Prostate gland (tissue), 2 donors: ENCODE results near the gene WBP1. TPM values are rescaled to one million over a fixed set of nuclear protein-coding genes. Genes with fewer than 3 reads are reported as not detected.

Source experiments
- DNase-seq: peaks from one replicate; pipeline ENCODE4 v3.0.0-alpha.2; 2019; ENCODE audit warnings: low spot score
- H3K27ac ChIP-seq, 2 donors: fragments of 200-600 bp; sonication (generic); 2 replicates each; pipeline ENCODE4 v1.5.1; 2017 to 2019
- H3K27me3 ChIP-seq: fragments of 200-600 bp; sonication (generic); replicated peaks from 2 replicates; pipeline ENCODE4 v1.5.1; 2019; ENCODE audit not compliant: insufficient read depth
- H3K36me3 ChIP-seq, 2 donors: fragments of 200-600 bp; sonication (generic); 1 replicate in 1 of 2; 2 replicates in 1 of 2; pipeline versions ENCODE4 v1.5.1 to v1.8.1; 2017 to 2019
- H3K4me1 ChIP-seq: fragments of 200-600 bp; sonication (generic); replicated peaks from 2 replicates; pipeline ENCODE4 v1.5.1; 2019
- H3K4me3 ChIP-seq, 2 donors: fragments of 200-600 bp; sonication (generic); 2 replicates each; pipeline ENCODE4 v1.5.1; 2017 to 2019
- H3K9me3 ChIP-seq: fragments of 200-600 bp; sonication (generic); 2 replicates; pipeline ENCODE4 v1.5.1; 2017
- CTCF ChIP-seq, 4 experiments: fragments of 200-600 bp in 2 of 4; fragments of 450-650 bp in 2 of 4; sonication (generic) in 2 of 4; IDR thresholded peaks; 1 replicate in 3 of 4; 2 replicates in 1 of 4; pipeline ENCODE4 v1.5.1; 2016 to 2019; ENCODE audit warnings: antibody characterized with exemption in 4 of 4, mild to moderate bottlenecking in 2 of 4, moderate library complexity in 2 of 4
- POLR2A ChIP-seq: fragments of 450-650 bp; IDR thresholded peaks from one replicate; pipeline ENCODE4 v1.6.1; 2016; ENCODE audit warnings: antibody characterized with exemption, mild to moderate bottlenecking
- POLR2AphosphoS5 ChIP-seq: sonication (generic); formaldehyde crosslinking; IDR thresholded peaks from one replicate; pipeline ENCODE4 v1.6.1; 2017; ENCODE audit warnings: antibody characterized with exemption
- WGBS: methylation state at CpG from one replicate; pipeline ENCODE4 v1.1.5; 2018; 5-methylcytosine and 5-hydroxymethylcytosine counted together
- intact Hi-C: fragments of 100-400 bp; cut with DNase I; formaldehyde crosslinking; loops from one replicate; pipeline ENCODE4 v1.14.2; 2022
- total RNA-seq, 2 donors: library from RNA; depleted of rRNA; stranded (reverse); fragments of >200 nt; gene quantifications; one replicate each; pipeline ENCODE4 v1.1.0, GENCODE V29; 2016

Gene WBP1
- total RNA-seq, 2 donors from 2014 or later, result 73.3 to 158 TPM

DNA sequence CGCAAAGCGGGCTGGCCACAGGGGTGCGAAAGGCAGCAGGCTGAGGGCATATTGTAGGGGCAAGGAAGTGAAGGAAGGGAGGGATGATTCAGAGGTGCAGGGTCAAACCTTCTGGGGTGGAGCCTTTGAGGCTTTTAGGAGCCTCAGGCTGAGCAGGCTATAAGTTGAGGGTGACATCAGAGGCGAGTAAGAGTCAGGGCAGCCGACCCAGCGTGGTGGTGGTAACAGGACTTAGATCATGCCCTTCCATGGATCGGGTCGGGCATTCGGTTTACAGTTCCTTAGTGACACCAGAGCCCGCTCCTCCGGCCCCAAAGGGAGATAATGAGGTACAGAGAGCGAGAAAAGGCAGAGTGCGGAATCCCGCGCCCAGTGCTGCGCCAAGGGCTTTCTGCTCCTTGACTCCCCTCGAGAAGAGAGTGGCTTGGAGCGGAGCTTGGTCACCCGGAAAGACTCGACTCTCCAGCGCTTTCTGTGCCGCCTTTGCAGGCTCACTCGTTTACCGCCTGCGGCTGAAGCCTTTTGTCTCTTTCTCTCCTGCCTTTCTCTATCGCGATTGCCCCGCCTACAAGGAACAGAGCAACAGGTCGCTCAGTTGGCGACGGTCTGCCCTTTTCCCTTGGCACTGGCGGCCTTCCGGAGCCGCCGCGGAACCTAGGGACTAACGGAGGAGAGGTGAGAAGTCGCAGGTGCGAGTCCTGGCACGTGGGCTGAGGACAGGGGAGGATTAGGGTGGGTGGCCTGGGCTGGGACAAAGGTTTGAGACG is 40.4 kb downstream of the WBP1 start:
- DNase-seq, result no peak
- Histone ChIP-seq H3K4me1 (no peaks in the 10 kb centered on the region), H3K27me3 (peaks cover 20% of the 10 kb centered on the region), H3K36me3 (no peaks in the 10 kb centered on the region), H3K27ac (no peak overlapping the region), H3K4me3 (peak overlapping the region in 1 of 2 donors; percentile 16), H3K9me3 (no peaks in the 10 kb centered on the region)
- 4% methylated on average over 41 of the region's 41 CpGs for WGBS
- intact Hi-C loops, result no loop called here
- TF ChIP-seq POLR2A (no peak), CTCF (IDR thresholded peaks at IDR 0.05) (no peak), POLR2AphosphoS5 (no peak)

DNA sequence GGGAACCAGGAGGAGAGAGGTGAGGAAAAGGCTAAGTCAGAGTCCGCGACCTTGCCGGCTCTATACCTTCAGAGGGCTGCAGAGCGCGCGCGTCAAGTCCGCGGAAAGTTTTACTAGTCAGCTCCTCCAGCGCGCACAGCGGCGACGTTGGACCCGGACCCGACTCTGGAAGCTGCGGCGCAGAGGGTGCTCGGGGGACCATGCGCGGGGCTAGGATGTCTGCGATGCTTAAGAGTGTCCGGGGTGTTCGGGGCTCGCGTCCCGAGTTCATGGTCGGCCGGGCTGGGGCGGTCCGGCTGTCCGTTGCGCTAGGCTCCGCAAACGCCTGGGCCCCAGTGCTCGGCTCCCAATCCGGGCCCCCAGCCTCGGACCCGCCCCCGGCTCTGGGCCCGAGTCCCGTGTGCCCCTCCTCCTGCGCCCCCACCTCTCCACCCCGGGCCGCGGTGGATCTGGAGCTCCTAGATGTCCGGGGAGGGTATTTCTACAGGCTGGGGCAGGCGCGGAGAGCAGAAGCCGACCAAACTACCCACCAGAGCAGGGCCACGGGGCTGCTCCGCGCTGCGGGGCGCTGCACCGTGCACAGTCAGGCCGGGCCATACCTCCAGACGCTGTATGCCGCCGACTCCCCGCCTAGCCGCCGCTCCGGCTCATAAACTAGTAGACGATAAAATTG is 41.2 kb downstream of the WBP1 start, which contains the start of gene LBX2:
LBX2 (minus strand) TSS at position 337 of the 673 bp plus-strand sequence; CDS start at position 271, 66 bp downstream.
- intact Hi-C loops, result no loop called here
- Histone ChIP-seq H3K27ac (no peak within 1 kb of the TSS), H3K4me1 (no peaks in the 10 kb centered on the region), H3K9me3 (no peaks in the 10 kb centered on the region), H3K4me3 (peak within 1 kb of the TSS in 1 of 2 donors; percentile 3), H3K27me3 (peaks cover 20% of the 10 kb centered on the region), H3K36me3 (no peaks in the 10 kb centered on the region)
- 6% methylated on average over 64 of the region's 65 CpGs for WGBS
- TF ChIP-seq POLR2A (no peak), POLR2AphosphoS5 (no peak), CTCF (IDR thresholded peaks at IDR 0.05) (no peak)
- no peak for DNase-seq

DNA sequence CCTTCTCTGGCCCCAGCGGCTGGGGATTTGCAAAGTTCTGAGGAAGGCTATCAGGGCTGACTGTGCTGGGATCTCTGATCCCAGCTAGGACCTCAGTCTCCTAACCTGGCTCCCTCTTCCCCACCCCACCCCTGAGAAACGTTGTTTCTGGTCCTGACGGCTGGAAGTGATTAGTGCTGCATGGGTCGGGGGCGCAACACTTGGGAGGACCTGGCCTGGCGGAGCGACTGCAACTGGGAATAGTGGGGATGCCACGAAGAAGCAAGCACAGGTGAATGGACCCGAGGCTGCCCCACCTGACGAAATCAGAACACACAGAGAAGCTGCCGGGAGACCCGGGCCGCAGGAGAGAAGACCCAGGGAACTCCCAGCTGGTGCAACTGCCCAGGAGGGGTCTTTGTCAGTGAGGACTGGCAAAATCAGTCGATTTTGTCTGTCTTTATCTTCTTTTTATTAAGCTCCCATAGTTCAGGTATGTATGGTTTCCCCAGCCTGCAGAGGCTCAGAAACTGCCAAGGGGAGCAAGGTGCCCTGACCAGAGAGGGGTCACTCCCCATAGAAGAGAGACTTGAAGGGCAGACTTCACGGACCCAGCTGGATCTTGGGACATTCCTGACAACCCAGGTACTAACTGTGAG is 41.8 kb downstream of the WBP1 start:
- intact Hi-C loops, result no loop called here
- no peak for DNase-seq
- Histone ChIP-seq H3K27ac (no peak overlapping the region), H3K4me1 (no peaks in the 10 kb centered on the region), H3K4me3 (no peak overlapping the region), H3K36me3 (peaks cover 0 to 4% of the 10 kb centered on the region in 2 donors), H3K27me3 (peaks cover 20% of the 10 kb centered on the region), H3K9me3 (no peaks in the 10 kb centered on the region)
- 66% methylated on average over 15 of the region's 15 CpGs for WGBS
- TF ChIP-seq POLR2A, result no peak
- no peak for TF ChIP-seq POLR2AphosphoS5
- TF ChIP-seq CTCF (IDR thresholded peaks at IDR 0.05), result no peak

DNA sequence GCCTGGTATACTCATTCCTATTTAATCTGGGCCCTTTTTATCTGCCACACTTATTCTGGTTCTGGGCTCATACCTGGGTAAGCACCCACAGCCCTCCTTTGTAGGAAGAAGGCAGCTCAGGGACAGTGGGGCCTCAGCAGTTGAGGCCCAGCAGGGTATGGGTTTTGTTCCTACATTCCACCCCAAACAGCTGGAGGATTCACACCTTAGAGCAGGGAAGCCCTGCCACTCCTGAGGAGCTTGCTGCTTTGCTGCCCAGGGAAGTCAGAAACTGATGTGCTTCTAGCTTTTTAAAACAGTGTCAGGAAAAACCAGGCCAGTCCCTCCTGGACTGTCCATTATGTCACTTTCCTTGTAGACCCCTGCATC is 42.3 kb downstream of the WBP1 start:
- H3K4me1 ChIP-seq, result no peaks in the 10 kb centered on the region
- no peak overlapping the region for H3K4me3 ChIP-seq
- H3K27me3 ChIP-seq, result peaks cover 20% of the 10 kb centered on the region
- no peak for TF ChIP-seq POLR2A
- TF ChIP-seq POLR2AphosphoS5, result no peak
- no peak for TF ChIP-seq CTCF (IDR thresholded peaks at IDR 0.05)
- H3K9me3 ChIP-seq, result no peaks in the 10 kb centered on the region
- H3K27ac ChIP-seq, result no peak overlapping the region
- DNase-seq, result no peak
- intact Hi-C loops, result no loop called here
- peaks cover 0 to 9% of the 10 kb centered on the region in 2 donors for H3K36me3 ChIP-seq
